Vagina (tissue), 2 donors: ENCODE measurements around the gene ANKRD11. TPM values are rescaled to one million over a fixed set of nuclear protein-coding genes. Genes with fewer than 3 reads are reported as not detected.
"Not testable (repeated sequence)": the region's sequence is repeated elsewhere in the genome, so short reads cannot be mapped to it uniquely, and the experiment has no call there.

ENCODE experiments used
- DNase-seq, 2 donors: peaks; one replicate each; pipeline ENCODE4 v3.0.0-alpha.2; 2017; ENCODE audit errors: extremely low spot score in 2 of 2
- H3K27ac ChIP-seq: fragments of 200-600 bp; sonication (generic); one replicate; pipeline ENCODE4 v1.5.1; 2019
- H3K27me3 ChIP-seq: fragments of 200-600 bp; sonication (generic); one replicate; pipeline ENCODE4 v1.5.1; 2019
- H3K36me3 ChIP-seq, 2 donors: fragments of 200-600 bp; sonication (generic); one replicate each; pipeline ENCODE4 v1.5.1; 2017 to 2019
- H3K4me1 ChIP-seq: fragments of 200-600 bp; sonication (generic); one replicate; pipeline ENCODE4 v1.5.1; 2019
- H3K4me3 ChIP-seq, 2 donors: fragments of 200-600 bp; sonication (generic); 1 replicate in 1 of 2; 2 replicates in 1 of 2; pipeline ENCODE4 v1.5.1; 2016 to 2019
- H3K9me3 ChIP-seq: fragments of 200-600 bp; sonication (generic); one replicate; pipeline ENCODE4 v1.5.1; 2019
- POLR2A ChIP-seq, 2 donors: fragments of 450-650 bp; IDR thresholded peaks; one replicate each; pipeline ENCODE4 v1.6.1; 2017; ENCODE audit warnings: antibody characterized with exemption in 2 of 2, mild to moderate bottlenecking in 2 of 2, moderate library complexity in 2 of 2
- POLR2AphosphoS5 ChIP-seq, 2 donors: sonication (generic); formaldehyde crosslinking; IDR thresholded peaks; one replicate each; pipeline ENCODE4 v1.9.0; 2017; ENCODE audit warnings: antibody characterized with exemption in 2 of 2, mild to moderate bottlenecking in 2 of 2, low read depth in 1 of 2; ENCODE audit not compliant: insufficient read depth in 1 of 2
- intact Hi-C: fragments of 100-400 bp; cut with DNase I; formaldehyde crosslinking; loops from one replicate; pipeline ENCODE4 v1.15.1; 2023
- total RNA-seq: library from RNA; depleted of rRNA; stranded (reverse); fragments of >200 nt; gene quantifications from one replicate; pipeline ENCODE4 v1.2.3, GENCODE V29; 2016
- TF ChIP-seq, protein P1 (sequence below), 3 experiments: fragments of 450-650 bp in 2 of 3; fragments of 200-600 bp in 1 of 3; sonication (generic) in 1 of 3; IDR thresholded peaks; one replicate each; pipeline ENCODE4 v1.5.1; 2017 to 2019; ENCODE audit warnings: antibody characterized with exemption in 3 of 3, mild to moderate bottlenecking in 2 of 3, moderate library complexity in 2 of 3

ANKRD11 gene
- total RNA-seq, 1 donor from 2014 or later = 135 TPM

DNA sequence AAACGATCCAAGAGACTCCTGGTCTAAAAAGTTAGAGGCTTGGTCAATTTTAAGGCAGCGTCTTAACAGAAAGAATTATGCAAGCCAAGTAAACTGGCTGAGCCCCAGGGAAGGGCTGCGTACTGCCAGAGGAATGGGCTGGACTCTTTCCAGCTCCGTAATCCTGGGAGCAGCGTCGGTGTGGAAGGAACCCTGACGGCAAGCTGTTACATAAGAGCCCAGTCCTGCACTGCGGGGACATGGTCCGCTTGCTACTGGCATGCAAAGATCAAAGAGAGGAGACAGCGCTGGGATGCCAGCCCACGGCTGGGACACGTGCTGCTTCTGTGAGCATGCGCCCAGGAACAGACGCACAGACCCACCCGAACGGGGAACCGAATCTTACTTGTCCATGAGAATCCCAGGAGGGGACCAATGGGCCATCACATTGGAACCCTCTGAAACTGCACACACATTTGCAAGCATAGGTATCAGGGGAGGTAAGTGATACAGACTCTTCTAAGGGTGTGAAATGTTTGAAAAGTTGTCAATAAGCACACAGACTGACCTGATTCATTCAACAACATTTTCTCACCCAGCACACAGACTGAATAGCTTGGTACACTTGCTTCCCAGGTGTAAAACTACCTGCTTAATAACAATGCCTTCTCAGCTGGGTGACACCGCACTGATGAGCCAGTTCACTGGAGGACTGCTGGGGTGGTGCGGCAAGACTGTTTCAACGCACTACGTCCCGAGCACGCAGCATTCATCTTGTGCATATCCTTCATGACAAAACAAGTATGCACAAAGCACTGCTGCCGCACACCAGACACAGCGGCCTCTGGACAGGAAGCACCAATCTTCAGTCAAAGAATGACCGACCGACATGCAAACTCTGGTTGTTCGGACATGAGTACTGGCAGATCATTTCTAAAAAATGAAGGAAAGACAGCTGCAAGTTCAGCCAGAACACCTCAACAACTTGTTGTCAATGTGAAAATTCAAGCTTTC is 94.9 kb downstream of the ANKRD11 start:
- intact Hi-C loops = no loop called here
- Histone ChIP-seq H3K27me3 (no peaks in the 10 kb centered on the region), H3K9me3 (no peaks in the 10 kb centered on the region), H3K4me1 (peaks cover 54% of the 10 kb centered on the region), H3K27ac (peak overlapping the region; percentile 51), H3K4me3 (peak overlapping the region in 1 of 2 donors; percentile 3), H3K36me3 (no peaks in the 10 kb centered on the region)
- TF ChIP-seq POLR2A (IDR thresholded peaks at IDR 0.05) (no peak), POLR2AphosphoS5 (IDR thresholded peaks at IDR 0.05; ENCODE audit: insufficient read depth in 1 of 2, low read depth in 1 of 2) (peak; percentile 82 to 95)
- TF ChIP-seq, protein P1, sequence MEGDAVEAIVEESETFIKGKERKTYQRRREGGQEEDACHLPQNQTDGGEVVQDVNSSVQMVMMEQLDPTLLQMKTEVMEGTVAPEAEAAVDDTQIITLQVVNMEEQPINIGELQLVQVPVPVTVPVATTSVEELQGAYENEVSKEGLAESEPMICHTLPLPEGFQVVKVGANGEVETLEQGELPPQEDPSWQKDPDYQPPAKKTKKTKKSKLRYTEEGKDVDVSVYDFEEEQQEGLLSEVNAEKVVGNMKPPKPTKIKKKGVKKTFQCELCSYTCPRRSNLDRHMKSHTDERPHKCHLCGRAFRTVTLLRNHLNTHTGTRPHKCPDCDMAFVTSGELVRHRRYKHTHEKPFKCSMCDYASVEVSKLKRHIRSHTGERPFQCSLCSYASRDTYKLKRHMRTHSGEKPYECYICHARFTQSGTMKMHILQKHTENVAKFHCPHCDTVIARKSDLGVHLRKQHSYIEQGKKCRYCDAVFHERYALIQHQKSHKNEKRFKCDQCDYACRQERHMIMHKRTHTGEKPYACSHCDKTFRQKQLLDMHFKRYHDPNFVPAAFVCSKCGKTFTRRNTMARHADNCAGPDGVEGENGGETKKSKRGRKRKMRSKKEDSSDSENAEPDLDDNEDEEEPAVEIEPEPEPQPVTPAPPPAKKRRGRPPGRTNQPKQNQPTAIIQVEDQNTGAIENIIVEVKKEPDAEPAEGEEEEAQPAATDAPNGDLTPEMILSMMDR (IDR thresholded peaks at IDR 0.05) = no peak
- DNase-seq = peak in 1 of 2 donors; percentile 95

- no peaks in the 10 kb centered on the region for H3K27me3 ChIP-seq
- no peak overlapping the region for H3K4me3 ChIP-seq
- H3K27ac ChIP-seq = peak overlapping the region; percentile 51
- no peaks in the 10 kb centered on the region for H3K9me3 ChIP-seq
- TF ChIP-seq, protein P1 (IDR thresholded peaks at IDR 0.05) = no peak
- no peak for TF ChIP-seq POLR2A (IDR thresholded peaks at IDR 0.05)
- TF ChIP-seq POLR2AphosphoS5 (IDR thresholded peaks at IDR 0.05; ENCODE audit: insufficient read depth in 1 of 2, low read depth in 1 of 2) = no peak
- H3K4me1 ChIP-seq = peaks cover 56% of the 10 kb centered on the region
- intact Hi-C loops = no loop called here
- H3K36me3 ChIP-seq = no peaks in the 10 kb centered on the region
- no peak for DNase-seq
Observed at GRCh38 chr16:89393738-89394406, 96.5 kb downstream of the ANKRD11 start.

DNA sequence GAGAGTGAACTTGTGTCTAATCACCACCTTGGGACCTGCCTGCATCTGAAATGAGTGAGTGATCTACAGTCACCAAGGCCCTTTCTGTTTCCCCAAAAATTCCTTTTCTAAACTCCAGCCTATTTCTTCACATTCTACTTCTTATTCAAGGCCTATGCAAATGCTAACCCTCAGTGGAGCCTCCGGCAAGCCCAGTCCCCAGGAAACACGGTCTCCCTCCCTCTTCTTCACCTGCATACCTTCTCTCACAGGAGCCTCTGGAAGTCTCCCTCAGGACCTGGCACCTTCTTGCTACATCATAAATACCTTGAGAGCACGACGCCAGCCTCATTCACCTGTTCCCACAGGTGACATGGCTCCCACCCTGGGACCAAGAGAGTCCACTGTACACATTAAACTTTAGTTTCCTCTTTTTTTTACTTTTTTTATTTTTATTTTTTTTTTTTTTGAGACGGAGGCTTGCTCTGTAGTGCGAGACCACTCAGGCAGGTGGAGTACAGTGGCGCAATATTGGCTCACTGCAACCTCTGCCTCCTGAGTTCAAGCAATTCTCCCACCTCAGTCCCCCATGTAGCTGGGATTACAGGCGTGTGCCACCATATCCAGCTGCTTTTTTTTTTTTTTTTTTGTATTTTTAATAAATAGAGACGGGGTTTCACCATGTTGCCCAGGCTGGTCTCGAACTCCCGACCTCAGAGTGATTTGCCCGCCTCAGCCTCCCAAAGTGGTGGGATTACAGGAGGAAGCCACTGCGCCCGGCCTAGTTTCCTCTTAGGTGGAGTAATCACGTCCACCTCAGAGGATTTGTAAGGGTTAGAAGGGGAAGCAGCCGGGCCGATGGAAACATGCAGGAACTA is 97.3 kb downstream of the ANKRD11 start:
- H3K27ac ChIP-seq = no peak overlapping the region
- H3K9me3 ChIP-seq = no peaks in the 10 kb centered on the region
- intact Hi-C loops = no loop called here

DNA sequence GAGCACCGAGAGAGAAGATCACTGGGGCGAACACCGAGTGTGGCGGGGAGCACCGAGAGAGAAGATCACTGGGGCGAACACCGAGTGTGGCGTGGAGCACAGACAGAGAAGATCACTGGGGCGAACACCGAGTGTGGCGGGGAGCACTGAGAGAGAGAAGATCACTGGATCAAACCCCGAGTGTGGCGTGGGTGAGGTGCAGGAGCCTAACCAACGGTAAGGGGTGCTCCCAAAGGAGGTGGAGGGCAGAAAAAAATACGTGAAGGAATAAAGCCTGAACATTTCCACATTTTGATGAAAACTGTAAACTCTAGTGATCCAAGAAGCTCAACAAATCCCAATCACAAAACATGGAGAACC is 100.2 kb downstream of the ANKRD11 start:
- H3K36me3 ChIP-seq, DNase-seq, H3K27ac ChIP-seq, H3K4me3 ChIP-seq, H3K27me3 ChIP-seq, H3K9me3 ChIP-seq, intact Hi-C loops: not testable (repeated sequence)
- peaks cover 65% of the 10 kb centered on the region for H3K4me1 ChIP-seq

More for the DNA sequence above, 97.3 kb downstream of the ANKRD11 start:
- Histone ChIP-seq H3K4me1 (peaks cover 56% of the 10 kb centered on the region), H3K4me3 (no peak overlapping the region), H3K27me3 (no peaks in the 10 kb centered on the region), H3K36me3 (no peaks in the 10 kb centered on the region)
- TF ChIP-seq POLR2A (IDR thresholded peaks at IDR 0.05) = no peak
- TF ChIP-seq, protein P1 (IDR thresholded peaks at IDR 0.05) = no peak
- DNase-seq = no peak

DNA sequence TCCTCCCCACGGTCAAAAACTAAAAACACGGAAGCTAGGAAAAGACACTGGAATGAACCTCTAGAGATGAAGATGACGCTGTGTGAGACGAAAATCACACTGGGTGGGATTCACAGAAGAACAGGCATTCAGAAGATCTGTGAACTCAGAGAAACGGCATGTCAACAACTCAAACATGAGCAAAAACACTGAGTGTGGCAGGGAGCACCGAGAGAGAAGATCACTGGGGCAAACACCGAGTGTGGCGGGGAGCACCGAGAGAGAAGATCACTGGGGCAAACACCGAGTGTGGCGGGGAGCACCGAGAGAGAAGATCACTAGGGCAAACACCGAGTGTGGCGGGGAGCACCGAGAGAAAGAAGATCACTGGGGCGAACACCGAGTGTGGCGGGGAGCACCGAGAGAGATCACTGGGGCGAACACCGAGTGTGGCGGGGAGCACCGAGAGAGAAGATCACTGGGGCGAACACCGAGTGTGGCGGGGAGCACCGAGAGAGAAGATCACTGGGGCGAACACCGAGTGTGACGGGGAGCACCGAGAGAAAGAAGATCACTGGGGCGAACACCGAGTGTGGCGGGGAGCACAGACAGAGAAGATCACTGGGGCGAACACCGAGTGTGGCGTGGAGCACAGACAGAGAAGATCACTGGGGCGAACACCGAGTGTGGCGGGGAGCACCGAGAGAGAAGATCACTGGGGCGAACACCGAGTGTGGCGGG is 100.7 kb downstream of the ANKRD11 start:
- H3K36me3 ChIP-seq, H3K27me3 ChIP-seq, intact Hi-C loops, DNase-seq, H3K27ac ChIP-seq, H3K4me3 ChIP-seq, H3K9me3 ChIP-seq: not testable (repeated sequence)
- peaks cover 59% of the 10 kb centered on the region for H3K4me1 ChIP-seq
